T-helper 2 cell treated with Interferon-gamma antibody and Interleukin-4, amounts not matched to agents 100 ng/mL and 5 ng/mL, for 36 hours (primary cell): ENCODE data around the gene NR0B2. TPM values are rescaled to one million over a fixed set of nuclear protein-coding genes. Genes with fewer than 3 reads are reported as not detected.
"Not testable (repeated sequence)": the region's sequence is repeated elsewhere in the genome, so short reads cannot be mapped to it uniquely, and the experiment has no call there.

ENCODE experiments used
- intact Hi-C: fragments of 100-400 bp; cut with micrococcal nuclease; formaldehyde crosslinking; loops from one replicate; pipeline ENCODE4 v1.15.1; 2023
- total RNA-seq: library from RNA; stranded (reverse); gene quantifications from 2 replicates; pipeline ENCODE4 v1.2.3, GENCODE V29; 2022

The NR0B2 gene
- total RNA-seq, 1 donor from 2014 or later = not detected

DNA sequence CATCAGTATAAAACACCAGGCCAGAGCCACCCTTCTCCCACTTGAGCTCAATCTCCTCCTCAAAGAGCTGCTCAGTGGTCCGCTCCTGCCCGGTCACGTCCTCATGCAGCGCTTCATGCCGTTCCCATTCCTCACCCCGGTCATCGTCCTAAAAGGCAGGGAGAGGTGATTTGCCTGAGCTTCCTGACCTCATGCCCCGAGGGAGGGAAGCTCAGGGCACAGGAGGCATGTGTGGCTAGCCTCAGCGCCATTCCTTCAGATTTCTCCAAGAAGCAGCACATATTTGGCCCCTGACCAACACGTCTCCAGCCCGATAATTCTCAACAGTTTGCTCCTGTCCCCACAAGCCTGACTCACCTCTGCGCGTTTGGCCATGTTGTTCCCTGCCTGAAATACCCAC is 19.5 kb downstream of the NR0B2 start:
- intact Hi-C loops = no loop called here

GRCh38 chr1:26890467-26890796 is 23.3 kb downstream of the NR0B2 start:
- intact Hi-C loops = no loop called here

DNA sequence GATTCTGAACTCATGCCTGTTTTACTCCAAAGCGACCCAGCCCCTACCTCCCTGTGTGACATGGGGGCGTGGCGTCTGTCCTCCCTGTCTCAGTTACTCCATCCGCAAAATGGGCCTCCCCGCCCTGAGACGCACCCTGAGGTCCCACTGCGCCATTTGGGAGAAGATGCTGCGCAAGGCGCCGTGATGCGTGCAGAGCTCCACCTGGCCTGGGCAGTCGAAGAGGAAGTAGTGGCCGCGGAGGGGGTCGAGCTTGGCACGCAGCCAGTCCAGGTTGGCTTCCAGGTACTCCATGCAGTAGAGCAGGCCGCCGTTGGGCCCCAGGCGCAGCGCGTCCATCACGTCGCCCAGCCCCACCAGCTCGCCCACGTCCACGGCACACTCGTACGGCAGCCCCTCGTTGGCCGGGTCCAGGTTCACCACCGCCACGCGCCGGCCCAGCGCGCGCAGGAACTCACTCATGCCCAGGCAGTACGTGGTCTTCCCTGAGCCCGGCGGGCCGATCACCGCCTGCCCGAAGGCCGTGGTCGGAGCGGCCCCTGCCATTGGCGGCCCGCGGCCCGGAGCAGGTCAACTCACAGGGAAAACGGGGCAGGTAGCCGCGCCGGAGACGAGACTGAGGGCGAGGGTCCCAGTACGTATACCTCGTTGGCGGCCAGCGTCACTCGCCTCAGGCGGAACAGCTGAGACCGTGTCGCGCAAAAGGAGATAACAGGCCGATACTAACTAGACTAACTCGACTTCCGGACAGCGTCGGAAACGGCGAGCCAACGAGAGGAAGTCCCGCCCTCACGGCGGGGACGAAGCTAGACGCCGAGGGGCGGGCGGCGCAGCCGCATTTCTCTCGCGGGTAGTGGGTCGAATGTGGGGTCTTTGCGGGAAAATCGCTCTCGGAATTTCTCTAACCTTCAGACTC is 24.0 kb downstream of the NR0B2 start, which contains the start of gene GPN2:
TSS of gene GPN2 (minus strand) at position 733 of the 916 bp plus-strand sequence. CDS start at position 546, 187 bp downstream.
- intact Hi-C loops = no loop called here

DNA sequence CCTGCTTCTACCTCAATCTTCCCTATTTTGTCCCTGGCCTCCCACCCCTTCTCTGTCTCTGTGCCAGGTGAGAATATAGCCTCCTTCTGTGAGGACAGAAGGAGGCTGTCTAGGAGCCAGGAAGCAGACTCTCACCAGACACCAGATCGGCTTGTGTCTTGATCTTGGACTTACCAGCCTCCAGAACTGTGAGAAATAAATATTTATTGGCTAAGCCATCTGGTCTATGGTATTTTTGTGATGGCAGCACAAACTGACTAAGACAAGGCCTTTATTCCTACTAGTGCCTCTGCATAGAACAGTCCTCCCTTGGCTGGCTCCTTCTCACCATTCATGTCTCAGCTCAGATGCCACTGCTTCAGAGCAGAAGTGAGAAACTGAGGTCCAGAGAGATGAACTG is 25.5 kb downstream of the NR0B2 start:
- intact Hi-C loops = no loop called here

GRCh38 chr1:26887125-26887524 is 26.6 kb downstream of the NR0B2 start:
- intact Hi-C loops = no loop called here

DNA sequence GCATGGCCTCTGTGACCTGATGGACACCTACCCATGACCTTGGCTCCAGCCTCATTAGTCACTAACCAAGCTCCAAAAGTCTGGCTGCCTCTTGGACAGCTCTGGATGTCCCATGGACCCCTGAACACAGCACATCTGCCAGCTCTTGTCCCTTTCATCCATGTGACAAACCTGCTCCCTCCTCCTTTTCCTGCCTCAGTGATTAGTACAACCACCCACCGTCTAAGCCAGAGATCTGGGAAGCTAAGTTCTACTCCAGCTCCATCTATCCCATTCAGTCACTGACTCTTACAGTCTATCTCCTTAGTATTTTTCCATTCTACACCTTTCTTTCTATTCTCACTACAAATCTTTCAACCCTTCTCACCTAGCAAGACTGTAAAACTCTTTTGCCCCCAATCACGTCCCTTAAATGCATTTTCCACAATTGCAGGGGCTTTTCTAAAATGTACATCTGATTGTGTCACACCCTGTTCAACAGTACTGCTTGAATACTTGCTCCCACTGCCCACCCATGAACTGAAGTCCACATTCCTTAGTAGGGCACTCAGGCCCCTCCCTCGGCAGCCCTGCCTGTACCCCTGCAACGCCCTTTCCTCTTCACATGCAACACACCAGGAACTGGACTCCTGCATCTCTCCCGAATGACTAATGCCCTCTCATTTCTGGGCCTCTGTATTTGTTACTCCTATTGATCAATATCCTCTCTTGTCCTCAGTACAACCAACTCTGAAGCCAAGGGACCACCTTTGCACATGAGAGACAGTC is 30.9 kb downstream of the NR0B2 start:
- intact Hi-C loops = no loop called here

DNA sequence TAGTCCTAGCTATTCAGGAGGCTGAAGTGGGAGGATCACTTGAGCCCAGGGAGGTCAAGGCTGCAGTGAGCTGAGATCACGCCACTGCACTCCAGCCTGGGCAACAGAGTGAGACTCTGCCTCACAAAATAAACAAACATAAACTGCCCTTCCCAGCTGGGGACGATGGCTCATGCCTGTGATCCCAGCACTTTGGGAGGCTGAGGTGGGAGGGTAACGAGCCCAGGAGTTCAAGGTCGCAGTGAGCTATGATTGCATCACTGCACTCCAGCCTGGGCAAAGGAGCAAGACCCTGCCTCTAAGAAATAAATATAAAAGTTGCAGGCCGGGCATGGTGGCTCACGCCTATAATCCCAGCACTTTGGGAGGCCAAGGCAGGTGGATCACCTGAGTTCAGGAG is 32.2 kb downstream of the NR0B2 start:
- intact Hi-C loops = not testable (repeated sequence)

GRCh38 chr1:26879793-26880192 is 34.0 kb downstream of the NR0B2 start:
- intact Hi-C loops = loop anchor here (5.0 kb wide), 1 partner anchor 67 kb away; no protein-coding TSS in a partner anchor

DNA sequence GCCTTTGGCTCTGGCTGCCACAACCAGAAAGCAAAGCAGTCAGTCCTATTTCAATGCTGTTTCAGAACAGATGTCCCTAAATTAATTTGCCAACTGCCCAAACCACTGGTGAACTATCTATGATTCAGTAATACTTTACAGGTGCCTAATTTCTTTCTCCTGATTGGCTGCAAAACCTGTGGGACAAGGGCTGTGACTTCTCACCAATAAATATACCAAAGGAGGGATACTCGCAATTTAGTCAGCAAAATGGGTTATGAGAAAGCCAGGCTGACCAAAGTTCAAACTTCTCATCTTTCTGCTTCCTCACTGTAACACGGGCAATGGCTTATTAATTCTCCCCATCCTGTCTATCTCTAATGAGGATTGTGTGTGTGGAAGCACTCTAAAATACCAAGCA is 36.4 kb downstream of the NR0B2 start:
- intact Hi-C loops = loop anchor here (5.0 kb wide), 1 partner anchor 65 kb away; no protein-coding TSS in a partner anchor

GRCh38 chr1:26874896-26875295 is 38.9 kb downstream of the NR0B2 start:
- intact Hi-C loops = loop anchor here (5.0 kb wide), 1 partner anchor 63 kb away; no protein-coding TSS in a partner anchor

DNA sequence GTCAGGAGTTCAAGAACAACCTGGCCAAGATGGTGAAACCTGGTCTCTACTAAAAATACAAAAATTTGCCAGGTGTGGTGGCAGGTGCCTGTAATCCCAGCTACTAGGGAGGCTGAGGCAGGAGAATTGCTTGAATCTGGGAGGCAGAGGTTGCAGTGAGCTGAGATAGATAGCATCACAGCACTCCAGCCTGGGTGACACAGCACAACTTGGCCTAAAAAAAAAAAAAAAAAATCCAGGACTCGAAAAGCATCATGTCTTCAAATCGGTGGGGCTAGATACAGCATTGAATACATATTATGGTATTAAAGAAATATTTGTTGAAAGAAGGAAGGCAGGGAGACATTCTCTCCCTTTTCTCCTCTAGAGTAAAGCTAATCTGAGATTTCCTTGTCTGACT is 40.7 kb downstream of the NR0B2 start:
- intact Hi-C loops = not testable (repeated sequence)

DNA sequence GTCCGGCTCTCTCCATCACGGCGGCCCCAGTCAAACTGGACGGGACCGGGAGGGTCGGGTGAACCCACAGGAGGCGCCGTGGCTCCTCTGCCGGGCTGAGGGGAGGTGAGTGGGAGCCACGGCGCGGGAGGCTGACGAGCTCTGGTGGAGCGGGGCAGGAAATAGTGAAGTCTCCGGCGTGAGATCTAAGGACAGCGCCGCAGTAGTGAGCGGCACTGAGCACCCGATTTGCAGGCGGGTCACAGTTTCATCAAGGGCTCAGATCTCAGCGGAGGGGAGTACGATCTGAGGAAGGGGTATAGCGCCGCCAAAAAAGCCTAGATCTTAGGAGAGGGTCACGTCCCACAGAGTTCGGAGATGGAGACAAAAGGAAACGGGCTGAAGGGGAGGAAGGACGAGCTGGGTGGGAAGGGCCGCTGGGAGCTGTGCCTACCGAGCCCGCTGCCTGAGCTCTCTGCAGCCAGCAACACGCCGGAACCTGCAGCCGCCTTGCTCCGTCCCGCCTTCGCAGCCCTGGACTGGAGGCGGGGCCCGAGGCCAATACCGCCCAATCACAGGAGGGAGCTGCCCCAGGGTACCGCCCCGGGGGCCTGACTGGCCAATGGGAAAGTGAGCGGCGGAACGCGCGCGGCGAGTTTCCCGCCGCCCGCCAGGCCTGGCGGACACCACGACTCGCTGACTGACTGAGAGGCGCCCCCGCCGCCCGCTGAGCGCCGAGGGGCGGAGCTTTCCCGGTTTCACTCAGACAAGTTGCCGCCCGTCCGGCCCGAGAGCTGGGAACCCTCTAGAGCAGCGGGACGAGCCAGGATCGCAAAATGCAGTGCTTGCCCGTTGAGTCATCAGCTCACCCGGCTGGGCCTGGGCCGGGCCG is 48.9 kb downstream of the NR0B2 start:
- intact Hi-C loops = loop anchor here (1.0 to 5.0 kb wide), 6 partner anchors 32 to 393 kb away; partner anchors contain the start of genes GPATCH3, HMGN2 and NUDC

- intact Hi-C loops = loop anchor here (1.0 to 2.0 kb wide), 3 partner anchors 37 to 119 kb away; partner anchors contain the start of gene GPATCH3
These were observed 50.1 kb downstream of the NR0B2 start for GRCh38 chr1:26863685-26864077.

DNA sequence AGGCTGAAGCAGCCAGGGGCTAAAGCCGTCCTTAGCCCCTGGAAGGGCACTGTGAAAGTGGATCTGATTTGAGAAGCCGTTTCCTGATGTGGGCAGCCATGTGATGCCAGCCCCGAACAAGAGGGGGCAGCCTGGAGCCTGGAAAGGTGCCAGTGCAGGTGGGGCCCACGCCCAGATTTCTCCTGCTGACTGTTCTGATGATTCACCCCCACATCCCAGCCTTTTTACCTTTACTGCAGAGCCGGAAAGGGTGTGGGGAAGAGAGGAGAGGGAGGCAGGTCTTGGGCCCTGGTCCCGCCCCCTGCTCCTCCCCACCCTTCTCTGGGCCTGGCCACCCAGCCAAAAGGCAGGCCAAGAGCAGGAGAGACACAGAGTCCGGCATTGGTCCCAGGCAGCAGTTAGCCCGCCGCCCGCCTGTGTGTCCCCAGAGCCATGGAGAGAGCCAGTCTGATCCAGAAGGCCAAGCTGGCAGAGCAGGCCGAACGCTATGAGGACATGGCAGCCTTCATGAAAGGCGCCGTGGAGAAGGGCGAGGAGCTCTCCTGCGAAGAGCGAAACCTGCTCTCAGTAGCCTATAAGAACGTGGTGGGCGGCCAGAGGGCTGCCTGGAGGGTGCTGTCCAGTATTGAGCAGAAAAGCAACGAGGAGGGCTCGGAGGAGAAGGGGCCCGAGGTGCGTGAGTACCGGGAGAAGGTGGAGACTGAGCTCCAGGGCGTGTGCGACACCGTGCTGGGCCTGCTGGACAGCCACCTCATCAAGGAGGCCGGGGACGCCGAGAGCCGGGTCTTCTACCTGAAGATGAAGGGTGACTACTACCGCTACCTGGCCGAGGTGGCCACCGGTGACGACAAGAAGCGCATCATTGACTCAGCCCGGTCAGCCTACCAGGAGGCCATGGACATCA is 50.7 kb downstream of the NR0B2 start, which contains the start of gene SFN:
TSS of gene SFN (plus strand) at position 369 of the 904 bp plus-strand sequence. CDS start at position 433, 64 bp downstream.
- intact Hi-C loops = no loop called here

- intact Hi-C loops = no loop called here
These were observed 51.8 kb downstream of the NR0B2 start for GRCh38 chr1:26861889-26862378.
